LNCAP (cell line): Measurements from ENCODE around the gene KLHL5.

ENCODE experiments used
- TF ChIP-seq, protein P1 (sequence below): fragments of 450-650 bp; IDR thresholded peaks from 2 replicates; pipeline ENCODE4 v1.5.1; 2017; ENCODE audit warnings: mild to moderate bottlenecking

Gene KLHL5

DNA sequence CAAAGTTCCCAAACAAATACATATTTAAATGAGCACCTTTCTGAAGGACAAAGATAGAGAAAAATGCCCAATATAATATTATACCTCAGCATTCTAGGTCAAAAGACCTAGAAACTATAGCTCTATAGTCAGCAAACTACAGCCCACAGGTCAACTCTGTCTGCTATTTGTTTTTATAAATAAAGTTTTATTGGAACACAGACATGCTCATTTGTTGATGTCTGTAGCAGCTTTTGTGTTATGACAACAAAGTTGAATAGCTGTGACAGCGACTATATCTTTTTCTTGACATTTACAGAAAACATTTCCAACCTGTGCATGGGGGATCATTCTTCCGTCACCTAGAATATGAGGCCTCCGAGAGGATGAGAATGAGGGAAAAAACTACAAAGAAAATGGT is 71.6 kb downstream of the KLHL5 start:
- TF ChIP-seq, protein P1, sequence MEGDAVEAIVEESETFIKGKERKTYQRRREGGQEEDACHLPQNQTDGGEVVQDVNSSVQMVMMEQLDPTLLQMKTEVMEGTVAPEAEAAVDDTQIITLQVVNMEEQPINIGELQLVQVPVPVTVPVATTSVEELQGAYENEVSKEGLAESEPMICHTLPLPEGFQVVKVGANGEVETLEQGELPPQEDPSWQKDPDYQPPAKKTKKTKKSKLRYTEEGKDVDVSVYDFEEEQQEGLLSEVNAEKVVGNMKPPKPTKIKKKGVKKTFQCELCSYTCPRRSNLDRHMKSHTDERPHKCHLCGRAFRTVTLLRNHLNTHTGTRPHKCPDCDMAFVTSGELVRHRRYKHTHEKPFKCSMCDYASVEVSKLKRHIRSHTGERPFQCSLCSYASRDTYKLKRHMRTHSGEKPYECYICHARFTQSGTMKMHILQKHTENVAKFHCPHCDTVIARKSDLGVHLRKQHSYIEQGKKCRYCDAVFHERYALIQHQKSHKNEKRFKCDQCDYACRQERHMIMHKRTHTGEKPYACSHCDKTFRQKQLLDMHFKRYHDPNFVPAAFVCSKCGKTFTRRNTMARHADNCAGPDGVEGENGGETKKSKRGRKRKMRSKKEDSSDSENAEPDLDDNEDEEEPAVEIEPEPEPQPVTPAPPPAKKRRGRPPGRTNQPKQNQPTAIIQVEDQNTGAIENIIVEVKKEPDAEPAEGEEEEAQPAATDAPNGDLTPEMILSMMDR = no peak

DNA sequence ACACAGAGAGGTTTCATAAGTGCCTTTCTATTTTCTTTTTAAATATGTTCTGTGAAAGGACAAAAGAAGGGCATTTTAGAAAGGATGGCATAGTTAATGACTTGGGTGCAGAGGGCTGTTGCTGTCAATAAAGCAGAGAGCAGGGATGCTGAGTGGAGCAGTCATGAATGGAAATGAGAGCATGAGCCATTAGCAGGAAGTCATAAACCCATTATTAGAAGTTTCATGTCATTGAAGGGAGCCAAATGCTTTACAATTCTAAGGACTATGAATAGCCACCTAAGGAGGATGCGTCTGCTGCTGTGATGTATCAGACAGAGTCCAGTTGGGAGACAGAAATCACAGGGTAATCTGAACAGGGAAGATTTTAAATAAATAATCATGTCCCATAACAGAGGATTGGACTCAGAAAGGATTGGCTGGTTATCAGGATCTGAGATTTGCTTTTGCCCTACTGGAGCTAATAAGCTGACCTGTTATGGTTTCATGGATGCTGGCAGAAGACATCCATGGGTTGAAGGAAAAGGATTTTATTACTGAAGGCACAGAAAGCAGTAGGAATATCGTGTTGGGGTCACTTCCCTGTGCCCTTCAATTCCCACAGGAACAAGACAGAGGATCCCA is 72.8 kb downstream of the KLHL5 start:
- TF ChIP-seq, protein P1 = no peak

DNA sequence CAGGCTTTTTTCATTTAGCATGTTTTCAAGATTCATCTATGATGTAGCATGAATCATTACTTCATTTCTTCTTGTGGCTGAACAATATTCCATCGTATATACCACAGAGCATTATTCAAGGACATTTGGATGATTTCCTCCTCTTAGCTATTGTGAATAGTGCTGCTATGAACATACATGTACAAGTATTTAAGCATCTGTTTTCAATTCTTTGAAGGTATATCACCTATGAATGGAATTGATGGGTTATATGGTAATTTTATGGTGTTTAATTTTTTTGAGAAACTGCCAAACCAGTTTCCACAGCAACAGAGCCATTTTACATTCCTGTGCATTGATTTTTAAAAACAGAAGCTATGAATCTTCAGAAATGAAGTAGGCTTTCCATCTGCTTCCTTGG is 84.2 kb downstream of the KLHL5 start:
- TF ChIP-seq, protein P1 = no peak

DNA sequence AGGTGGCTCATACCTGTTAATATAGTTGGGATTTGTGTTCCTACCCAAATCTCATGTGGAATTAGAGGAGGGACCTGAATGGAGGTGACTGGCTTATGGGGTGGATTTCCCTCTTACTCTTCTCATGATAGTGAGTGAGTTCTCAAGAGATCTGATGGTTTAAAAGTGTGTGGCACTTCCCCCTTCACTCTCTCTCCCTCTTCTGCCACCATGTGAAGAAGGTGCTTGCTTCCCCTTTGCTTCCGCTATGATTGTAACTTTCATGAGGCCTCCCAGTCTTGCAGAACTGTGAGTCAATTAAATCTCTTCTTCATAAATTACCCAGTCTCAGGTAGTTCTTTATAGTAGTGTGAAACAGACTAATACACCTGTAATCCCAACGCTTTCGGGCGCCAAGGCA is 92.0 kb downstream of the KLHL5 start:
- TF ChIP-seq, protein P1 = no peak

DNA sequence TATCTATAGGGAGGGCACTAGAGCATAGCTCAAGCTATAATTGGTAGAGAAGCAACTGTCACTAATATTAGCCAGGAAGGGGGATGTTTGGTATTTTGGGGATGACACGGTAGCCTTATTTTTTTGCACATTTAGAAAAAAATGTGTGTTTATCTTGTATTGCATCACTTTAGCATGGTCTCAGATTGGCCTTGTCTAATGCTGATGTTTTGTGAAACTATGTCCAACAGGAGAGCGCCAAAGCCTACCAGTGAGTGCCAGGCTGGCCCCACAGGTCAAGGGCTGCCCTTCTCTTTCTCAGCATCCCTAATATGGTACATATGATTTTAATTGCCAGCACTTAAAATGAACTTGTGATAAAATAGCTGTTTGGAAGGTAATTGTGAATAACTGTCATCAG is 95.5 kb downstream of the KLHL5 start:
- TF ChIP-seq, protein P1 = no peak

DNA sequence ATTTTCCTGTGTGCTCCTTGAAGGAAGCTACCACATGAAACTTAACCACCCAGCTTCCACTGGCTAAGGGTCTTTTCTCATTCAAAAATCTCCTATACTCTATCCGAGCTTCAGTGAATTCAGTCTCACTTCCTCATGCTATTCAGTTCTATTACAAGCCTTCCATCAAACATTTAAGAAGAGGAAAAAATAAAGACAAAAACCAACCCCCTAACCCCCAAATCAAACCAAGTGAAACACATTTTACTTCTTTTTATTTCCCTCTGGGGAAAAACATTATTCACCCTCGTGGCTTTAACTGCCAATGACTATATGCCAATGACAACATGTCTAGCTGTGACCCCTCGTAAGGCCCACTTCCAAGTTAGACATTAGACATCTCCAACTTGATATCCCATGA is 104.1 kb downstream of the KLHL5 start:
- TF ChIP-seq, protein P1 = no peak

DNA sequence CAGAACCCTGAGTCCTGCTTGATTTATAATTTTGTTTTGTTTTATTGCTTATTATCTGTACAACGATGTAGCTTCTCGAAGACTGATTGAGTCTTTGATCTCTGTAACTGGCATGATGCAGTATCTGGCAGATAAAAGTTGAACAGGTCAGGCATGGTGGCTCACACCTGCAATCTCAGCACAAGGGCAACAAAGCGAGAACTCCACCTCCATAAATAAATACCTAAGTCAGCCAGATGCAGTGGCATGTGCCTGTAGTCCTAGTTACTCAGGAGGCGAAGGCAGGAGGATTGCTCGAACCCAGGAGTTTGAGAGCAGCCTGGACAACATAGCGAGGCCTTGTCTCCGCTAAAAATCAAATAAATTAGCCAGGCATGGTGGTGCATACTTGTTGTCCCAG is 104.6 kb downstream of the KLHL5 start:
- TF ChIP-seq, protein P1 = no peak

DNA sequence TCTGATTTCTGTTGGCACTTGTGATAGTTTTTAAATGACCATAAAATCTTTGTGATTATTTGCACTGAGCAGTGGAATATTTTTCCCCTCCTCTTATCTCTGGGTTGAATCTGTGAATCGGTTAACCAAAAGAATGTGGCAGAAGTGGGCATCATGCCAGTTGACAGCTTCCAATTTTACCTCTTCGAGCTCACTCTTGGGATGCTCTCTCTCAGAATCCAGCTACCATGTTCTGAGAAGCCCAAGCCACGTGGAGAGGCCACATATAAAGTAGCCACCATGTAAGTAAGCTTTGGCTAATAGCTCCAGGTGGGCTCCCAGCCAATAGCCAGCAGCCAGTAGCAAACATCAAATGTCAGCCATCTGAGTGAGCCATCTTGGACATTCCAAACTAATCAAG is 107.4 kb downstream of the KLHL5 start:
- TF ChIP-seq, protein P1 = no peak
